ENCODE measurements around the gene CEACAM7. TPM values are rescaled to one million over a fixed set of nuclear protein-coding genes. Genes with fewer than 3 reads are reported as not detected.

CEACAM7 gene
- total RNA-seq, 1 experiment from 2014 or later, result not detected

GRCh38 chr19:41690801-41691065 is 2.7 kb upstream of the CEACAM7 start:
- Histone ChIP-seq H3K4me1 (ENCODE audit: low read length) (no peaks in the 10 kb centered on the region), H2AFZ (ENCODE audit: low read length) (no peak overlapping the region), H3K4me3 (ENCODE audit: low read length) (no peak overlapping the region), H3K36me3 (ENCODE audit: insufficient read depth, low read length) (no peaks in the 10 kb centered on the region), H3K27ac (ENCODE audit: low read length) (no peak overlapping the region), H3K4me2 (ENCODE audit: low read depth, low read length, poor library complexity, severe bottlenecking) (no peak overlapping the region), H3K9ac (ENCODE audit: low read length) (no peak overlapping the region), H3K9me3 (ENCODE audit: low read length) (no peaks in the 10 kb centered on the region), H4K20me1 (ENCODE audit: insufficient read depth, low read depth, low read length) (no peaks in the 10 kb centered on the region), H3K27me3 (ENCODE audit: low read length) (no peaks in the 10 kb centered on the region), H3K9me2 (replicated peaks; ENCODE audit: insufficient read depth, low read length) (no peaks in the 10 kb centered on the region), H3K79me2 (ENCODE audit: low read length) (no peaks in the 10 kb centered on the region)
- no peak for DNase-seq

GRCh38 chr19:41689993-41690800 is 2.1 kb upstream of the CEACAM7 start:
- H3K27ac ChIP-seq (ENCODE audit: low read length), result no peak overlapping the region
- no peaks in the 10 kb centered on the region for H3K4me1 ChIP-seq (ENCODE audit: low read length)
- no peaks in the 10 kb centered on the region for H3K36me3 ChIP-seq (ENCODE audit: insufficient read depth, low read length)
- H3K79me2 ChIP-seq (ENCODE audit: low read length), result no peaks in the 10 kb centered on the region
- H3K9me3 ChIP-seq (ENCODE audit: low read length), result no peaks in the 10 kb centered on the region
- H2AFZ ChIP-seq (ENCODE audit: low read length), result no peak overlapping the region
- H3K4me3 ChIP-seq (ENCODE audit: low read length), result no peak overlapping the region
- no peaks in the 10 kb centered on the region for H4K20me1 ChIP-seq (ENCODE audit: insufficient read depth, low read depth, low read length)
- no peaks in the 10 kb centered on the region for H3K27me3 ChIP-seq (ENCODE audit: low read length)
- DNase-seq, result no peak
- no peak overlapping the region for H3K4me2 ChIP-seq (ENCODE audit: low read depth, low read length, poor library complexity, severe bottlenecking)
- H3K9me2 ChIP-seq (replicated peaks; ENCODE audit: insufficient read depth, low read length), result no peaks in the 10 kb centered on the region
- no peak overlapping the region for H3K9ac ChIP-seq (ENCODE audit: low read length)

GRCh38 chr19:41688687-41689086 is 617 bp upstream of the CEACAM7 start:
- no peak overlapping the region for H3K4me2 ChIP-seq (ENCODE audit: low read depth, low read length, poor library complexity, severe bottlenecking)
- no peak overlapping the region for H3K27ac ChIP-seq (ENCODE audit: low read length)
- H2AFZ ChIP-seq (ENCODE audit: low read length), result no peak overlapping the region
- H3K9me2 ChIP-seq (replicated peaks; ENCODE audit: insufficient read depth, low read length), result no peaks in the 10 kb centered on the region
- no peaks in the 10 kb centered on the region for H3K27me3 ChIP-seq (ENCODE audit: low read length)
- no peaks in the 10 kb centered on the region for H4K20me1 ChIP-seq (ENCODE audit: insufficient read depth, low read depth, low read length)
- no peaks in the 10 kb centered on the region for H3K79me2 ChIP-seq (ENCODE audit: low read length)
- no peak overlapping the region for H3K4me3 ChIP-seq (ENCODE audit: low read length)
- no peaks in the 10 kb centered on the region for H3K9me3 ChIP-seq (ENCODE audit: low read length)
- H3K4me1 ChIP-seq (ENCODE audit: low read length), result no peaks in the 10 kb centered on the region
- H3K9ac ChIP-seq (ENCODE audit: low read length), result no peak overlapping the region
- H3K36me3 ChIP-seq (ENCODE audit: insufficient read depth, low read length), result no peaks in the 10 kb centered on the region
- DNase-seq, result no peak

GRCh38 chr19:41687419-41687818 is 651 bp downstream of the CEACAM7 start:
- no peaks in the 10 kb centered on the region for H3K4me1 ChIP-seq (ENCODE audit: low read length)
- no peak overlapping the region for H2AFZ ChIP-seq (ENCODE audit: low read length)
- H3K4me3 ChIP-seq (ENCODE audit: low read length), result no peak overlapping the region
- H3K9ac ChIP-seq (ENCODE audit: low read length), result no peak overlapping the region
- H3K9me3 ChIP-seq (ENCODE audit: low read length), result no peaks in the 10 kb centered on the region
- H3K79me2 ChIP-seq (ENCODE audit: low read length), result no peaks in the 10 kb centered on the region
- no peak overlapping the region for H3K4me2 ChIP-seq (ENCODE audit: low read depth, low read length, poor library complexity, severe bottlenecking)
- no peaks in the 10 kb centered on the region for H3K36me3 ChIP-seq (ENCODE audit: insufficient read depth, low read length)
- no peak for DNase-seq
- H3K27me3 ChIP-seq (ENCODE audit: low read length), result no peaks in the 10 kb centered on the region
- no peaks in the 10 kb centered on the region for H4K20me1 ChIP-seq (ENCODE audit: insufficient read depth, low read depth, low read length)
- no peak overlapping the region for H3K27ac ChIP-seq (ENCODE audit: low read length)
- no peaks in the 10 kb centered on the region for H3K9me2 ChIP-seq (replicated peaks; ENCODE audit: insufficient read depth, low read length)

- Histone ChIP-seq H3K9ac (ENCODE audit: low read length) (no peak overlapping the region), H2AFZ (ENCODE audit: low read length) (no peak overlapping the region), H3K4me1 (ENCODE audit: low read length) (no peaks in the 10 kb centered on the region), H3K27ac (ENCODE audit: low read length) (no peak overlapping the region), H3K27me3 (ENCODE audit: low read length) (no peaks in the 10 kb centered on the region), H3K79me2 (ENCODE audit: low read length) (no peaks in the 10 kb centered on the region), H3K9me3 (ENCODE audit: low read length) (no peaks in the 10 kb centered on the region), H3K4me2 (ENCODE audit: low read depth, low read length, poor library complexity, severe bottlenecking) (no peak overlapping the region), H3K9me2 (replicated peaks; ENCODE audit: insufficient read depth, low read length) (no peaks in the 10 kb centered on the region), H3K36me3 (ENCODE audit: insufficient read depth, low read length) (no peaks in the 10 kb centered on the region), H3K4me3 (ENCODE audit: low read length) (no peak overlapping the region), H4K20me1 (ENCODE audit: insufficient read depth, low read depth, low read length) (no peaks in the 10 kb centered on the region)
- DNase-seq, result no peak
These were observed 5.6 kb downstream of the CEACAM7 start for GRCh38 chr19:41682437-41682836.

- no peak overlapping the region for H3K27ac ChIP-seq (ENCODE audit: low read length)
- no peak for DNase-seq
- no peak overlapping the region for H2AFZ ChIP-seq (ENCODE audit: low read length)
- no peak overlapping the region for H3K4me3 ChIP-seq (ENCODE audit: low read length)
- H3K9me2 ChIP-seq (replicated peaks; ENCODE audit: insufficient read depth, low read length), result no peaks in the 10 kb centered on the region
- no peaks in the 10 kb centered on the region for H3K36me3 ChIP-seq (ENCODE audit: insufficient read depth, low read length)
- no peak overlapping the region for H3K4me2 ChIP-seq (ENCODE audit: low read depth, low read length, poor library complexity, severe bottlenecking)
- peaks cover 7% of the 10 kb centered on the region for H3K9me3 ChIP-seq (ENCODE audit: low read length)
- H3K9ac ChIP-seq (ENCODE audit: low read length), result no peak overlapping the region
- no peaks in the 10 kb centered on the region for H3K27me3 ChIP-seq (ENCODE audit: low read length)
- no peaks in the 10 kb centered on the region for H3K4me1 ChIP-seq (ENCODE audit: low read length)
- no peaks in the 10 kb centered on the region for H3K79me2 ChIP-seq (ENCODE audit: low read length)
- H4K20me1 ChIP-seq (ENCODE audit: insufficient read depth, low read depth, low read length), result no peaks in the 10 kb centered on the region
These were observed 16.6 kb downstream of the CEACAM7 start for GRCh38 chr19:41671486-41671885.

GRCh38 chr19:41670755-41671154 is 17.3 kb downstream of the CEACAM7 start:
- Histone ChIP-seq H3K9me3 (ENCODE audit: low read length) (peaks cover 12% of the 10 kb centered on the region), H3K4me1 (ENCODE audit: low read length) (no peaks in the 10 kb centered on the region), H3K27ac (ENCODE audit: low read length) (no peak overlapping the region), H3K9ac (ENCODE audit: low read length) (no peak overlapping the region), H3K79me2 (ENCODE audit: low read length) (no peaks in the 10 kb centered on the region), H3K9me2 (replicated peaks; ENCODE audit: insufficient read depth, low read length) (no peaks in the 10 kb centered on the region), H3K27me3 (ENCODE audit: low read length) (no peaks in the 10 kb centered on the region), H3K4me3 (ENCODE audit: low read length) (no peak overlapping the region), H3K36me3 (ENCODE audit: insufficient read depth, low read length) (no peaks in the 10 kb centered on the region), H3K4me2 (ENCODE audit: low read depth, low read length, poor library complexity, severe bottlenecking) (no peak overlapping the region), H4K20me1 (ENCODE audit: insufficient read depth, low read depth, low read length) (no peaks in the 10 kb centered on the region), H2AFZ (ENCODE audit: low read length) (no peak overlapping the region)
- no peak for DNase-seq

- H3K9me3 ChIP-seq (ENCODE audit: low read length), result peaks cover 15% of the 10 kb centered on the region
- H3K4me3 ChIP-seq (ENCODE audit: low read length), result no peak overlapping the region
These were observed 19.8 kb downstream of the CEACAM7 start for GRCh38 chr19:41668315-41668714.

More at GRCh38 chr19:41668315-41668714, 19.8 kb downstream of the CEACAM7 start:
- Histone ChIP-seq H2AFZ (ENCODE audit: low read length) (no peak overlapping the region), H3K9ac (ENCODE audit: low read length) (no peak overlapping the region), H3K4me1 (ENCODE audit: low read length) (no peaks in the 10 kb centered on the region), H4K20me1 (ENCODE audit: insufficient read depth, low read depth, low read length) (no peaks in the 10 kb centered on the region), H3K79me2 (ENCODE audit: low read length) (no peaks in the 10 kb centered on the region), H3K27me3 (ENCODE audit: low read length) (no peaks in the 10 kb centered on the region), H3K36me3 (ENCODE audit: insufficient read depth, low read length) (no peaks in the 10 kb centered on the region), H3K27ac (ENCODE audit: low read length) (no peak overlapping the region), H3K9me2 (replicated peaks; ENCODE audit: insufficient read depth, low read length) (no peaks in the 10 kb centered on the region), H3K4me2 (ENCODE audit: low read depth, low read length, poor library complexity, severe bottlenecking) (no peak overlapping the region)
- no peak for DNase-seq
